ENCODE data around the gene EIF5B.

The EIF5B gene

GRCh38 chr2:99439971-99440505 is 102.8 kb downstream of the EIF5B start:
- Histone ChIP-seq H3K36me3 (ENCODE audit: control insufficient read depth, insufficient read depth, low read length) (peaks cover 6% of the 10 kb centered on the region), H3K4me3 (replicated peaks; ENCODE audit: low read depth, low read length) (no peak overlapping the region), H3K27me3 (replicated peaks; ENCODE audit: control insufficient read depth, insufficient read depth, low read length) (no peaks in the 10 kb centered on the region)
- DNase-seq (ENCODE audit: extremely low read depth, insufficient read length): no peak
- TF ChIP-seq CTCF (IDR thresholded peaks at IDR 0.05; ENCODE audit: insufficient read depth, low read length, poor library complexity, severe bottlenecking): no peak

DNA sequence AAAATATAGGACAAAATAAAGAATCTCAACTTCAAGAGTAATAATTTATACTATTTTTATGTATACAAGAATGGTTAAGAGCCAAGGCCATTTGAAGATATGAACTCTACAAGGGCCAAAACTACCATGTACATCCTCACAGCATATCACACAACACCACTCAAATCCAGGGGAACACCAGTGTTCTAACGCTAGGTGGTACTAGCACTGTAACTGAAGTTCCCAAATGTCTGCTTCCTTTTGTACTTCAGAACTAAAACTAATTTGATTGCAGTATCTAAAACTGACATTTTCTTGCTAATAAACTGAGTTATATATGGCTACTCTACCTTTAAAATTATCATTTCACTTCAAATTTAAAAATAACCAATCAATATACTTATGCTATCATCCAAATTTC is 105.6 kb downstream of the EIF5B start:
- DNase-seq (ENCODE audit: extremely low read depth, insufficient read length): no peak
- H3K36me3 ChIP-seq (ENCODE audit: control insufficient read depth, insufficient read depth, low read length): peaks cover 6% of the 10 kb centered on the region
- no peaks in the 10 kb centered on the region for H3K27me3 ChIP-seq (replicated peaks; ENCODE audit: control insufficient read depth, insufficient read depth, low read length)
- peak; percentile 44 for TF ChIP-seq CTCF (IDR thresholded peaks at IDR 0.05; ENCODE audit: insufficient read depth, low read length, poor library complexity, severe bottlenecking)
- no peak overlapping the region for H3K4me3 ChIP-seq (replicated peaks; ENCODE audit: low read depth, low read length)

- TF ChIP-seq CTCF (IDR thresholded peaks at IDR 0.05; ENCODE audit: insufficient read depth, low read length, poor library complexity, severe bottlenecking): no peak
- no peak for DNase-seq (ENCODE audit: extremely low read depth, insufficient read length)
- peaks cover 3% of the 10 kb centered on the region; the same call in 1 of the 2 replicates for H3K36me3 ChIP-seq (ENCODE audit: control insufficient read depth, insufficient read depth, low read length)
- H3K27me3 ChIP-seq (replicated peaks; ENCODE audit: control insufficient read depth, insufficient read depth, low read length): no peaks in the 10 kb centered on the region
- H3K4me3 ChIP-seq (replicated peaks; ENCODE audit: low read depth, low read length): no peak overlapping the region
Measured at GRCh38 chr2:99444222-99444621, 107.0 kb downstream of the EIF5B start.

- Histone ChIP-seq H3K36me3 (ENCODE audit: control insufficient read depth, insufficient read depth, low read length) (0 out of 2 replicates have a peak, but pooled peaks cover 2% of the 10 kb centered on the region), H3K4me3 (replicated peaks; ENCODE audit: low read depth, low read length) (no peak overlapping the region), H3K27me3 (replicated peaks; ENCODE audit: control insufficient read depth, insufficient read depth, low read length) (no peaks in the 10 kb centered on the region)
- no peak for TF ChIP-seq CTCF (IDR thresholded peaks at IDR 0.05; ENCODE audit: insufficient read depth, low read length, poor library complexity, severe bottlenecking)
- no peak for DNase-seq (ENCODE audit: extremely low read depth, insufficient read length)
Measured at GRCh38 chr2:99445065-99445464, 107.9 kb downstream of the EIF5B start.

DNA sequence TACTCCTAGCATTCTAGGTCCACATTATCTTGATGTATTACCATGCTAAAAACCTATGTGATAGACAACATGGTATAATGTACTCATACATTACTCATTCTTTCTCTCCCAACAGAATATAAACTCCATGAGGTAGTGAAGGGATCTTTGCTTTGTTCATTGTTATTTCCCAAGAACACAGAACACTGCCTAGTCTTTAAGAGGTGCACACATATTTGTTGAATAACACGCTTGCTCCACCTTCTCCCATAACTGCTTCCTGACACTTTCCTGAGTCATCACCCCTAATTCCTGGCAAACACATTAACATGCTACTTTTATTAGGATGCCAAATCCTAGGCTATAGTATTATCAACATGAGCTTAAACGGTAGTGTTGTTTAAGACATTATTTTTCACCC is 111.4 kb downstream of the EIF5B start:
- DNase-seq (ENCODE audit: extremely low read depth, insufficient read length): no peak
- TF ChIP-seq CTCF (IDR thresholded peaks at IDR 0.05; ENCODE audit: insufficient read depth, low read length, poor library complexity, severe bottlenecking): no peak
- Histone ChIP-seq H3K36me3 (ENCODE audit: control insufficient read depth, insufficient read depth, low read length) (no peaks in the 10 kb centered on the region; the same call in none of the 2 replicates), H3K27me3 (replicated peaks; ENCODE audit: control insufficient read depth, insufficient read depth, low read length) (no peaks in the 10 kb centered on the region), H3K4me3 (replicated peaks; ENCODE audit: low read depth, low read length) (no peak overlapping the region)

GRCh38 chr2:99450199-99450598 is 113.0 kb downstream of the EIF5B start:
- TF ChIP-seq CTCF (IDR thresholded peaks at IDR 0.05; ENCODE audit: insufficient read depth, low read length, poor library complexity, severe bottlenecking): no peak
- Histone ChIP-seq H3K27me3 (replicated peaks; ENCODE audit: control insufficient read depth, insufficient read depth, low read length) (no peaks in the 10 kb centered on the region), H3K4me3 (replicated peaks; ENCODE audit: low read depth, low read length) (no peak overlapping the region), H3K36me3 (ENCODE audit: control insufficient read depth, insufficient read depth, low read length) (no peaks in the 10 kb centered on the region; the same call in none of the 2 replicates)
- DNase-seq (ENCODE audit: extremely low read depth, insufficient read length): no peak
